Measurements from ENCODE around the gene MDFI.

DNA sequence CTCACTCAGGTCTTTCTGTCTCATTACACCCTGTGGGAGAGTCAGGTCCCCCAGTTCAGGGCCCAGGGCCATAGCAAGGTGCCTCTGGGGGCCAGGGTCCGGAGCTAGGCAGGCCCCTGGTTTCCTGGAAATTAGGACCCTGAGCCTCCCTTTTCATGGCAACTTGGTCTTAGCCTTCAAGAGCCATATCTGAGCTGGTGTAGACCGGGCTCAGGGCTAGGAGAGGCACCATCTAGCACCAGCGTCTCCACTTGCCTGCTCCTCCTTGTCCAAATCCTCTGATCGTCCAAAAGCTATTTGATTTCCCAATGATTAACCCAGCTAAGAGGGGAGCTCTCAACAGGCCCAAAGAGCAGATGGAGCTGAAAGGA is 5.6 kb downstream of the MDFI start:
- TF ChIP-seq EZH2 (IDR thresholded peaks at IDR 0.05; ENCODE audit: low read depth, unreplicated experiment) (no peak), EZH2phosphoT487 (IDR thresholded peaks at IDR 0.05; ENCODE audit: unreplicated experiment) (no peak), POLR2AphosphoS5 (IDR thresholded peaks at IDR 0.05; ENCODE audit: low read depth) (no peak), CREB1 (CRISPR knock-in tag; IDR thresholded peaks at IDR 0.05; ENCODE audit: low read depth) (no peak), ZNF114 (CRISPR knock-in tag; IDR thresholded peaks at IDR 0.05) (no peak), NANOG (IDR thresholded peaks at IDR 0.05; ENCODE audit: borderline replicate concordance) (no peak), ZNF331 (CRISPR knock-in tag; IDR thresholded peaks at IDR 0.05; ENCODE audit: low read depth) (no peak)
- TF ChIP-seq, protein P1, sequence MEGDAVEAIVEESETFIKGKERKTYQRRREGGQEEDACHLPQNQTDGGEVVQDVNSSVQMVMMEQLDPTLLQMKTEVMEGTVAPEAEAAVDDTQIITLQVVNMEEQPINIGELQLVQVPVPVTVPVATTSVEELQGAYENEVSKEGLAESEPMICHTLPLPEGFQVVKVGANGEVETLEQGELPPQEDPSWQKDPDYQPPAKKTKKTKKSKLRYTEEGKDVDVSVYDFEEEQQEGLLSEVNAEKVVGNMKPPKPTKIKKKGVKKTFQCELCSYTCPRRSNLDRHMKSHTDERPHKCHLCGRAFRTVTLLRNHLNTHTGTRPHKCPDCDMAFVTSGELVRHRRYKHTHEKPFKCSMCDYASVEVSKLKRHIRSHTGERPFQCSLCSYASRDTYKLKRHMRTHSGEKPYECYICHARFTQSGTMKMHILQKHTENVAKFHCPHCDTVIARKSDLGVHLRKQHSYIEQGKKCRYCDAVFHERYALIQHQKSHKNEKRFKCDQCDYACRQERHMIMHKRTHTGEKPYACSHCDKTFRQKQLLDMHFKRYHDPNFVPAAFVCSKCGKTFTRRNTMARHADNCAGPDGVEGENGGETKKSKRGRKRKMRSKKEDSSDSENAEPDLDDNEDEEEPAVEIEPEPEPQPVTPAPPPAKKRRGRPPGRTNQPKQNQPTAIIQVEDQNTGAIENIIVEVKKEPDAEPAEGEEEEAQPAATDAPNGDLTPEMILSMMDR (conservative IDR thresholded peaks at IDR 0.05; ENCODE audit: low read depth in 2 of 2): no peak
- TF ChIP-seq, protein P2, sequence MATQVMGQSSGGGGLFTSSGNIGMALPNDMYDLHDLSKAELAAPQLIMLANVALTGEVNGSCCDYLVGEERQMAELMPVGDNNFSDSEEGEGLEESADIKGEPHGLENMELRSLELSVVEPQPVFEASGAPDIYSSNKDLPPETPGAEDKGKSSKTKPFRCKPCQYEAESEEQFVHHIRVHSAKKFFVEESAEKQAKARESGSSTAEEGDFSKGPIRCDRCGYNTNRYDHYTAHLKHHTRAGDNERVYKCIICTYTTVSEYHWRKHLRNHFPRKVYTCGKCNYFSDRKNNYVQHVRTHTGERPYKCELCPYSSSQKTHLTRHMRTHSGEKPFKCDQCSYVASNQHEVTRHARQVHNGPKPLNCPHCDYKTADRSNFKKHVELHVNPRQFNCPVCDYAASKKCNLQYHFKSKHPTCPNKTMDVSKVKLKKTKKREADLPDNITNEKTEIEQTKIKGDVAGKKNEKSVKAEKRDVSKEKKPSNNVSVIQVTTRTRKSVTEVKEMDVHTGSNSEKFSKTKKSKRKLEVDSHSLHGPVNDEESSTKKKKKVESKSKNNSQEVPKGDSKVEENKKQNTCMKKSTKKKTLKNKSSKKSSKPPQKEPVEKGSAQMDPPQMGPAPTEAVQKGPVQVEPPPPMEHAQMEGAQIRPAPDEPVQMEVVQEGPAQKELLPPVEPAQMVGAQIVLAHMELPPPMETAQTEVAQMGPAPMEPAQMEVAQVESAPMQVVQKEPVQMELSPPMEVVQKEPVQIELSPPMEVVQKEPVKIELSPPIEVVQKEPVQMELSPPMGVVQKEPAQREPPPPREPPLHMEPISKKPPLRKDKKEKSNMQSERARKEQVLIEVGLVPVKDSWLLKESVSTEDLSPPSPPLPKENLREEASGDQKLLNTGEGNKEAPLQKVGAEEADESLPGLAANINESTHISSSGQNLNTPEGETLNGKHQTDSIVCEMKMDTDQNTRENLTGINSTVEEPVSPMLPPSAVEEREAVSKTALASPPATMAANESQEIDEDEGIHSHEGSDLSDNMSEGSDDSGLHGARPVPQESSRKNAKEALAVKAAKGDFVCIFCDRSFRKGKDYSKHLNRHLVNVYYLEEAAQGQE (IDR thresholded peaks at IDR 0.05; ENCODE audit: unreplicated experiment): no peak
